NB4 (cell line): Measurements from ENCODE around the gene PDXP.
A peak's percentile ranks its signal among the peaks of the same experiment; 100 is the strongest.
"Not testable (repeated sequence)": the region's sequence is repeated elsewhere in the genome, so short reads cannot be mapped to it uniquely, and the experiment has no call there.

ENCODE experiments used
- DNase-seq: peaks from one replicate; pipeline ENCODE4 v3.0.0; 2010; ENCODE audit warnings: low read depth
- H3K4me3 ChIP-seq: one replicate; pipeline ENCODE4 v1.5.1; 2011; ENCODE audit warnings: mild to moderate bottlenecking, low read depth, low read length, moderate library complexity
- MYC ChIP-seq: IDR thresholded peaks from 2 replicates; pipeline ENCODE4 v1.6.1; 2011; ENCODE audit warnings: low read depth, low read length
- POLR2A ChIP-seq: IDR thresholded peaks from 2 replicates; pipeline ENCODE4 v1.6.1; 2011; ENCODE audit warnings: mild to moderate bottlenecking; ENCODE audit not compliant: insufficient read length; ENCODE audit errors: extremely low read depth
- TF ChIP-seq, protein P1 (sequence below): IDR thresholded peaks from 2 replicates; pipeline ENCODE4 v1.6.1; 2011; ENCODE audit warnings: low read depth, low read length
- TF ChIP-seq, protein P2 (sequence below): IDR thresholded peaks from one replicate; pipeline ENCODE4 v1.5.1; 2012; ENCODE audit warnings: low read depth, low read length

Gene PDXP

DNA sequence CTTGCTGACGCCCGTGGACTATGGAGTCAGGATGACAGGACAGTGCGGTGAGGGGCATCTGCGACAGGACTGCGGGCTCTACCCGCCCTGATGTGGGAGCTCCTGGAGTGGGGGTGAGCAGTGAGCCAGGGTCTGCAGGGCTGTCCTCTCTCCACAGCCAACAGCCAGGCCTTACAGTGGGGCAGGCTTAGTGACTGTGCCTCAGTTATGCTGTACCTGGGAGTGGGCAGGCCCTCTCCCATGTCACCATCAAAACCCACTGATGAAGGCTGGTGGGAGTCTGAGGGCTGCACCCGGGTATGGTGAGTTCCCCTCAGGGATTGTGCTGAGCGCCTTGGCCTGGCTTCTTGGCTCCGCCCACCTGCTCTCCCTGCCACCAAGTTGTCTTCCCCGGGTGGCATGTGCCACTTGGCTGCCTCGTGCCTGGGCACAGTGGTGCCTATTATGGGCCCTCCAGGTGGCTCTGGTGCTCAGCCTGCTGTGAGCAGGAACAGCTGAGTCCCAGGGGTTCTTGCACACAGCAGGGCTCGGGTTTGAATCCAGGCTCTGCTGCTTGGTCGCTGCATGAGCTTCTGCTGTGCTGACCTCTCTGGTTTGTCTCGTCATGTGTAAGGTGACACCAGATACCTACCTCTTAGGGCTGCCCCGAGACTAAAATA, 34.2 kb downstream of the PDXP start:
- H3K4me3 ChIP-seq = no peak overlapping the region
- no peak for DNase-seq
- TF ChIP-seq POLR2A = no peak
- no peak for TF ChIP-seq MYC
- TF ChIP-seq, protein P1, sequence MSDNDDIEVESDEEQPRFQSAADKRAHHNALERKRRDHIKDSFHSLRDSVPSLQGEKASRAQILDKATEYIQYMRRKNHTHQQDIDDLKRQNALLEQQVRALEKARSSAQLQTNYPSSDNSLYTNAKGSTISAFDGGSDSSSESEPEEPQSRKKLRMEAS = no peak
- TF ChIP-seq, protein P2, sequence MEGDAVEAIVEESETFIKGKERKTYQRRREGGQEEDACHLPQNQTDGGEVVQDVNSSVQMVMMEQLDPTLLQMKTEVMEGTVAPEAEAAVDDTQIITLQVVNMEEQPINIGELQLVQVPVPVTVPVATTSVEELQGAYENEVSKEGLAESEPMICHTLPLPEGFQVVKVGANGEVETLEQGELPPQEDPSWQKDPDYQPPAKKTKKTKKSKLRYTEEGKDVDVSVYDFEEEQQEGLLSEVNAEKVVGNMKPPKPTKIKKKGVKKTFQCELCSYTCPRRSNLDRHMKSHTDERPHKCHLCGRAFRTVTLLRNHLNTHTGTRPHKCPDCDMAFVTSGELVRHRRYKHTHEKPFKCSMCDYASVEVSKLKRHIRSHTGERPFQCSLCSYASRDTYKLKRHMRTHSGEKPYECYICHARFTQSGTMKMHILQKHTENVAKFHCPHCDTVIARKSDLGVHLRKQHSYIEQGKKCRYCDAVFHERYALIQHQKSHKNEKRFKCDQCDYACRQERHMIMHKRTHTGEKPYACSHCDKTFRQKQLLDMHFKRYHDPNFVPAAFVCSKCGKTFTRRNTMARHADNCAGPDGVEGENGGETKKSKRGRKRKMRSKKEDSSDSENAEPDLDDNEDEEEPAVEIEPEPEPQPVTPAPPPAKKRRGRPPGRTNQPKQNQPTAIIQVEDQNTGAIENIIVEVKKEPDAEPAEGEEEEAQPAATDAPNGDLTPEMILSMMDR = no peak

DNA sequence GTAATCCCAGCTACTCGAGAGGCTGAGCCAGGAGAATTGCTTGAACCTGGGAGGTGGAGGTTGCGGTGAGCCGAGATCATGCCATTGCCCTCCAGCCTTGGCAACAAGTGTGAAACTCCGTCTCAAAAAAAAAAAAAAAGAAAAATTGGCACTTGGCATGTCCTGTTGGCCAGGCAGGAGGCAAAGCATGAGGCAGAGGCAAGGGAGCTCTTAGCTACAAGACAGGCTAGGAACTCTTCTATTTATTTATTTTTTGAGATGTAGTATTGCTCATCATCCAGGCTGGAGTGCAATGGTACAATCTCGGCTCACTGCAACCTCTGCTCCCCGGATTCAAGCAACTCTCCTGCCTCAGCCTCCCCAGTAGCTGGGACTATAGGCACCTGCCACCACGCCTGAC, 35.6 kb downstream of the PDXP start:
- H3K4me3 ChIP-seq, DNase-seq: not testable (repeated sequence)

DNA sequence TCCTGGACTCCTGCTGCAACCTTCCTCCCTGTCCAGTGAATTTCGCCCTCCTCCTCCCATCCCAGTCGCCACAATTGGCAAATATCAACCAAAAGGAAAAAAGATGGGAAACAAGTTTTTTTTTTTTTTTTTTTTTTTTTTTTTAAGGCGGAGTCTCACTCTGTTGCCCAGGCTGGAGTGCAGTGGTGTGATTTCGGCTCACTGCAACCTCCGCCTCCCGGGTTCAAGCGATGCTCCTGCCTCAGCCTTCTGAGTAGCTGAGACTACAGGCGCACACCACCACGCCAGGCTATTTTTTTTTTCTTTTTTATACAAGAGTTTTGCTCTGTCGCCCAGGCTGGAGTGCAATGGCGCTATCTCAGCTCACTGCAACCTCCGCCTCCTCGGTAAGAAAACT, 37.7 kb downstream of the PDXP start:
- not testable (repeated sequence) for DNase-seq, H3K4me3 ChIP-seq

DNA sequence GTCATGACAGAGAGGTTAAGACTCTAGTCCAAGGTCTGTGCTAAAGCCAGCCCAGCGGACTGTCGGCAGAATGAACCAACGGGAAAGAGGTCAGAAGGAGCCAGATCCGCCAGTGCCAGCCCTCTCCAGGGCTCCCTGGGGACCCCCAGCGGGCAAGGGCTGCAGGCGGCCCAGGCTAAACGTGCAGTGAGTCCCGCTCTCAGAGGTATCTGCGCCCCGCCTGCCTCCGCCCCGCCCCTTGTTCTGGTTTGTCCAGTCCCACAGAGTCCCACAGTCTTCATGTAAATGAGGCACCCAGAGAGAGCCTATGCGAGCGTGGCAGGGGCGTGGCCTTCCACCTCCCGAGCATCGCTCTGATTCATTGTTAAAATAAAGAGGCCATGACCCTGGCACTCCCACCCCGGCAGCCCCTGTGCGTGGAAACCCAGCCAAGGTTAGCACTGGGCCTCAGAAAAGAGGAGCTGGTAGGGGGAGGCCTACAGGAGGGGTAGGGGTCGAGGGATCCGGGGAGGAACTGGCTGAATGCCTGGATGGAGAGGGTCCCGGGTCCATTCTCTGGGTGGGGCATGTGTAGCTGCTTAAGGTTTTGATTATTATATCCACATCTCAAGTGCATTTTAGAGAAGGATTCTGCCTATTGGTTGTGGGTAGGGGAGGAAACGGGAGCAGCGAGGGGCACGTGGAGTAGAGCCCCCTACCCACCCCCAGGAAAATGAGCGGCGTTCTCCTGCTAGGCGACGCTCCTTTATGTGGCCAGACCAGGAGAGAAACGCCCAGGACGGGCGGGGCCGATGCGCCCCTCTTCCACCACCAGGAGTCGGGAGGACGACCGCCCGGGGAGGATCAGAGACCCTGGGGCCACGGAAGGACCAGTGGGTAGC, 38.4 kb downstream of the PDXP start, which contains the start of gene TRIOBP:
TRIOBP (plus strand) TSS at position 392 of the 881 bp plus-strand sequence. CDS start 4,318 bp downstream, outside the sequence.
- TF ChIP-seq POLR2A (no peak), MYC (peak; percentile 36)
- TF ChIP-seq, protein P1 = no peak; the same call in 1 of the 2 replicates
- TF ChIP-seq, protein P2 = peak; percentile 21
- H3K4me3 ChIP-seq = no peak within 1 kb of the TSS
- DNase-seq = peak; percentile 99

DNA sequence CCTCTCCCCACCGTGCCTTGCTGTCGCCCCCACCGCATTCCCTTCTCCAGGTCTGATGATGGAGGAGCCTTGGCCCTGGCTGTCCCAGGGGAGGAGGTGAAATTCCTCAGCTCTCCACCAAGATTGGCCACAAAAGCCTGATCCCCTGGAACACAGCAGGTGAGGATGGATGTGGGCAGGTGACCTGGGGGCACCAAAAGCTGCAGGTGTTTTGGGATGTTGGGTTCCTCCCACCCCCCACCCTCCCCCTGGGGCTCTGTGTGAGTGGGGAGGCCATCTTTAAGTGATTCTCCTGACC, 39.0 kb downstream of the PDXP start:
- TF ChIP-seq, protein P2 = no peak
- TF ChIP-seq MYC = no peak
- DNase-seq = no peak
- H3K4me3 ChIP-seq = no peak overlapping the region

DNA sequence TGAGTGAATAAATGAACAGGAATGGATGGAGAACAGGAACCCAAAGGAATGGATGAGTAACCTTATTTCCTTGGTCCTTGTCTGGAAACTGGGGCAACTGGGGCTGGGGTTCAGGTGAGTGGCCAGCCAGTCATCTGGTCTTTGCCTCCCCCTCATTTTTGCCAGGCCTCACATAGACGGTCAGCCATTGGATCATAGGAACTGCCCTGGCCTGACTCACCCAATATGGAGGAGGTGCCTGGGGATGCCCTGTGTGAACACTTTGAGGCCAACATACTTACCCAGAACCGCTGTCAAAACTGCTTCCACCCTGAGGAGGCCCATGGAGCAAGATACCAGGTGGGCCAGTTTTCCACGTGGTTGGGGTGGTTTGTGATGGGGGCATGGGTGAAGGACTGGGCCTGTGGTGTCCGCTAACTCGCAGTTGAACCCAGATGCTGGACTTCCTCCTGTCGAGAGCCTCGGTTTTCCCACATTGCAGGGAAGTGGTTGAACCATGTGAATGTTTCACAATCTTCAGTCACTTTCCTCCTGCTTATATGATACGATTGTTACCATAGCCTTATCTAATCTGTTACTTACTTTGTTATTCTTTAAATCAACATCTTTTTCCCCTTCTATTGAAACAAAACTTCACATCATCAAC, 42.7 kb downstream of the PDXP start:
- no peak overlapping the region for H3K4me3 ChIP-seq
- peak; percentile 79 for DNase-seq
- TF ChIP-seq, protein P1 = peak; percentile 73
- TF ChIP-seq MYC (no peak), POLR2A (no peak)
- TF ChIP-seq, protein P2 = no peak

DNA sequence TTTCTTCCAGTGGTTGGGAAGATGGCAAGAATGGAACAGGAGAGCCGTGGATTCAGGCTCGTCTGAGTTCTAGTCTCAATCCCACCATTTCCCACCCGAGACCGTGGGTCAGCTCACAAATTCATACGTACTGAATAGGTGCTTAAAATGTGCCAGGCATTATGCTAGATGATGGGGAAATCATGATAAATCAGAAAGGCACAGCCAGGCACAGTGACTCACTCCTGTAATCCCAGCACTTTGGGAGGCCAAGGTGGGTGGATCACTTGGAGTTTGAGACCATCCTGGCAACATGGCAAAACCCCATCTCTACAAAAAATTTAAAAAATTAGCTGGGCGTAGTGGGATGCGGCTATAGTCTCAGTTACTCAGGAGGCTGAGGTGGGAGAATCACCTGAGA, 45.4 kb downstream of the PDXP start:
- DNase-seq = no peak
- TF ChIP-seq, protein P2 = no peak
- TF ChIP-seq MYC = no peak
- no peak for TF ChIP-seq POLR2A
- TF ChIP-seq, protein P1 = no peak
- no peak overlapping the region for H3K4me3 ChIP-seq
